ENCODE results near the gene RNF151.
A peak's percentile ranks its signal among the peaks of the same experiment; 100 is the strongest.

The RNF151 gene

GRCh38 chr16:1991135-1991551 lies 24.5 kb downstream of the RNF151 start:
- no peak for DNase-seq (ENCODE audit: extremely low read depth in 1 of 2, low read depth in 1 of 2)

GRCh38 chr16:1991588-1991947 lies 24.9 kb downstream of the RNF151 start:
- DNase-seq (ENCODE audit: extremely low read depth in 1 of 2, low read depth in 1 of 2) = no peak

- peak; percentile 98 for DNase-seq (ENCODE audit: extremely low read depth in 1 of 2, low read depth in 1 of 2)
Observed at GRCh38 chr16:1991948-1992703, 25.5 kb downstream of the RNF151 start.

- no peak for DNase-seq (ENCODE audit: extremely low read depth in 1 of 2, low read depth in 1 of 2)
Observed at GRCh38 chr16:1992704-1993317, 26.2 kb downstream of the RNF151 start.

GRCh38 chr16:1993731-1994131 lies 27.1 kb downstream of the RNF151 start:
- no peak for DNase-seq (ENCODE audit: extremely low read depth in 1 of 2, low read depth in 1 of 2)

- DNase-seq (ENCODE audit: extremely low read depth in 1 of 2, low read depth in 1 of 2) = no peak
Observed at GRCh38 chr16:1997494-1998359, 31.1 kb downstream of the RNF151 start.

GRCh38 chr16:1998360-1998835 lies 31.7 kb downstream of the RNF151 start:
- DNase-seq (ENCODE audit: extremely low read depth in 1 of 2, low read depth in 1 of 2) = no peak

GRCh38 chr16:1998852-1999801 lies 32.5 kb downstream of the RNF151 start:
- DNase-seq (ENCODE audit: extremely low read depth in 1 of 2, low read depth in 1 of 2) = no peak

- DNase-seq (ENCODE audit: extremely low read depth in 1 of 2, low read depth in 1 of 2) = no peak
Observed at GRCh38 chr16:1999866-2000514, 33.3 kb downstream of the RNF151 start.

- DNase-seq (ENCODE audit: extremely low read depth in 1 of 2, low read depth in 1 of 2) = no peak
Observed at GRCh38 chr16:2001035-2001434, 34.4 kb downstream of the RNF151 start.

- DNase-seq (ENCODE audit: extremely low read depth in 1 of 2, low read depth in 1 of 2) = no peak
Observed at GRCh38 chr16:2001456-2002355, 35.0 kb downstream of the RNF151 start.

- no peak for DNase-seq (ENCODE audit: extremely low read depth in 1 of 2, low read depth in 1 of 2)
Observed at GRCh38 chr16:2002406-2003230, 36.0 kb downstream of the RNF151 start.

- no peak for DNase-seq (ENCODE audit: extremely low read depth in 1 of 2, low read depth in 1 of 2)
Observed at GRCh38 chr16:2003231-2003826, 36.7 kb downstream of the RNF151 start.

GRCh38 chr16:2003827-2004641 lies 37.4 kb downstream of the RNF151 start:
- peak; percentile 68 to 75 for DNase-seq (ENCODE audit: extremely low read depth in 1 of 2, low read depth in 1 of 2)

- DNase-seq (ENCODE audit: extremely low read depth in 1 of 2, low read depth in 1 of 2) = no peak
Observed at GRCh38 chr16:2004795-2005517, 38.3 kb downstream of the RNF151 start.

- DNase-seq (ENCODE audit: extremely low read depth in 1 of 2, low read depth in 1 of 2) = no peak
Observed at GRCh38 chr16:2005646-2006045, 39.0 kb downstream of the RNF151 start.
